Glomerular visceral epithelial cell (primary cell): ENCODE data around the gene VSTM1.

Experiments used
- DNase-seq: peaks from one replicate; pipeline ENCODE4 v3.0.0-alpha.2; 2016; ENCODE audit errors: extremely low spot score

Gene VSTM1

GRCh38 chr19:54011507-54012211, 52.0 kb downstream of the VSTM1 start:
- no peak for DNase-seq

GRCh38 chr19:54010474-54010873, 53.2 kb downstream of the VSTM1 start:
- DNase-seq, result no peak

- no peak for DNase-seq
Observed at GRCh38 chr19:54009440-54009839, 54.3 kb downstream of the VSTM1 start.

GRCh38 chr19:54002495-54003315, 61.0 kb downstream of the VSTM1 start:
- DNase-seq, result no peak

GRCh38 chr19:54001496-54001895, 62.2 kb downstream of the VSTM1 start:
- no peak for DNase-seq

GRCh38 chr19:53999694-54000093, 64.0 kb downstream of the VSTM1 start:
- no peak for DNase-seq

- no peak for DNase-seq
Observed at GRCh38 chr19:53998223-53998622, 65.5 kb downstream of the VSTM1 start.

- DNase-seq, result no peak
Observed at GRCh38 chr19:53994811-53995210, 68.9 kb downstream of the VSTM1 start.

- no peak for DNase-seq
Observed at GRCh38 chr19:53993448-53993847, 70.2 kb downstream of the VSTM1 start.

GRCh38 chr19:53992815-53993214, 70.9 kb downstream of the VSTM1 start:
- no peak for DNase-seq

GRCh38 chr19:53992211-53992610, 71.5 kb downstream of the VSTM1 start:
- DNase-seq, result no peak

GRCh38 chr19:53991224-53992113, 72.2 kb downstream of the VSTM1 start, which contains the start of gene CACNG6:
TSS of gene CACNG6 (plus strand) at chr19:53991637. CDS start at chr19:53992878, 1,241 bp downstream.
- peak; percentile 35 for DNase-seq
